Measurements from ENCODE around the gene RHOF.

DNA sequence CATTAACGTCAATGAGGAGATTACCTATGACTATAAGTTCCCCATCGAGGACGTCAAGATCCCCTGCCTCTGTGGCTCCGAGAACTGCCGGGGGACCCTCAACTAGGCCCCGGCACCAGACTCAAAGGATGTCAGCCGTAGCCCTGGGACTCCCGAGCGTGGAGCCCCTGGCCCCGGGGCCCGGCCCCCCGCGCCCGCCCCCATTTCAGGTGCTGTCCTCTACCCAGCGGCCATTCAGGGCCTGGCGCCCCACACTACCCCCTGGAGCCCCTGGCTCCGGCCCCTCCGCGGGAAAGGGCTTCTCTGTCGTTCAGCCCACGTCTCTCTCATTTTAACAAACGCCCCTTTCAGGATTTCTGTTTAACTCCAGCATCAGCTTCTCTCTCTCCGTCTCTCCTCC lies 36.6 kb upstream of the RHOF start:
- TF ChIP-seq POLR2A (IDR thresholded peaks at IDR 0.05; ENCODE audit: insufficient read depth in 1 of 2, low read depth in 2 of 2, low read length in 2 of 2) = no peak
- TF ChIP-seq, protein P1, sequence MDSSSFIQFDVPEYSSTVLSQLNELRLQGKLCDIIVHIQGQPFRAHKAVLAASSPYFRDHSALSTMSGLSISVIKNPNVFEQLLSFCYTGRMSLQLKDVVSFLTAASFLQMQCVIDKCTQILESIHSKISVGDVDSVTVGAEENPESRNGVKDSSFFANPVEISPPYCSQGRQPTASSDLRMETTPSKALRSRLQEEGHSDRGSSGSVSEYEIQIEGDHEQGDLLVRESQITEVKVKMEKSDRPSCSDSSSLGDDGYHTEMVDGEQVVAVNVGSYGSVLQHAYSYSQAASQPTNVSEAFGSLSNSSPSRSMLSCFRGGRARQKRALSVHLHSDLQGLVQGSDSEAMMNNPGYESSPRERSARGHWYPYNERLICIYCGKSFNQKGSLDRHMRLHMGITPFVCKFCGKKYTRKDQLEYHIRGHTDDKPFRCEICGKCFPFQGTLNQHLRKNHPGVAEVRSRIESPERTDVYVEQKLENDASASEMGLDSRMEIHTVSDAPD (CRISPR knock-in tag; IDR thresholded peaks at IDR 0.05) = no peak
- no peak for TF ChIP-seq ZBTB42 (CRISPR knock-in tag; IDR thresholded peaks at IDR 0.05)
- TF ChIP-seq SETDB1 (CRISPR knock-in tag; IDR thresholded peaks at IDR 0.05; ENCODE audit: borderline replicate concordance) = no peak
- TF ChIP-seq ZBTB1 (CRISPR knock-in tag; IDR thresholded peaks at IDR 0.05; ENCODE audit: borderline replicate concordance) = no peak
- TF ChIP-seq NCOR1 (IDR thresholded peaks at IDR 0.05; ENCODE audit: borderline replicate concordance, low read length) = no peak

Measured in HepG2 (cell line).